Body of pancreas (tissue), 4 donors: Measurements from ENCODE around the gene RNF130. TPM values are rescaled to one million over a fixed set of nuclear protein-coding genes. Genes with fewer than 3 reads are reported as not detected.

Source experiments
- ATAC-seq: fragments of 150-250 bp; one replicate; pipeline ENCODE4 v1.9.1; 2016
- DNase-seq, 4 donors: peaks; one replicate each; pipeline ENCODE4 v3.0.0-alpha.2; 2019
- H3K27ac ChIP-seq, 4 donors: fragments of 200-600 bp; sonication (generic); 1 replicate in 3 of 4; 2 replicates in 1 of 4; pipeline versions ENCODE4 v1.5.1 to v1.6.1; 2016 to 2019; ENCODE audit warnings: mild to moderate bottlenecking in 1 of 4, mixed read lengths in 1 of 4, moderate library complexity in 1 of 4
- H3K27me3 ChIP-seq, 2 donors: fragments of 200-600 bp; sonication (generic); one replicate each; pipeline ENCODE4 v1.6.0; 2016; ENCODE audit warnings: mild to moderate bottlenecking in 1 of 2
- H3K36me3 ChIP-seq, 2 donors: fragments of 200-600 bp; sonication (generic); replicated peaks in 1 of 2; 2 replicates each; pipeline ENCODE4 v1.5.1; 2016; ENCODE audit warnings: low read depth in 2 of 2; ENCODE audit not compliant: insufficient read depth in 1 of 2
- H3K4me1 ChIP-seq: fragments of 200-600 bp; sonication (generic); one replicate; pipeline ENCODE4 v1.6.0; 2016
- H3K4me3 ChIP-seq, 2 donors: fragments of 200-600 bp; sonication (generic); 1 replicate in 1 of 2; 2 replicates in 1 of 2; pipeline ENCODE4 v1.5.1; 2016 to 2019
- H3K9me3 ChIP-seq, 3 donors: fragments of 200-600 bp; sonication (generic); 1 replicate in 2 of 3; 2 replicates in 1 of 3; pipeline ENCODE4 v1.5.1; 2016
- POLR2A ChIP-seq, 3 donors: fragments of 450-650 bp; IDR thresholded peaks; one replicate each; pipeline ENCODE4 v1.6.1; 2016; ENCODE audit warnings: antibody characterized with exemption in 3 of 3, mild to moderate bottlenecking in 2 of 3
- WGBS, 2 donors: methylation state at CpG; one replicate each; pipeline ENCODE4 v1.1.5; 2017; 5-methylcytosine and 5-hydroxymethylcytosine counted together
- intact Hi-C: fragments of 100-400 bp; cut with DNase I; formaldehyde crosslinking; loops from one replicate; pipeline ENCODE4 v1.15.1; 2023
- total RNA-seq, 2 donors: library from RNA; depleted of rRNA; stranded (reverse); fragments of >200 nt; gene quantifications; one replicate each; pipeline ENCODE4 v1.1.0, GENCODE V29; 2016
- TF ChIP-seq, protein P1 (sequence below), 7 experiments: fragments of 450-650 bp in 4 of 7; fragments of 200-600 bp in 3 of 7; sonication (generic) in 3 of 7; IDR thresholded peaks; one replicate each; pipeline ENCODE4 v1.5.1; 2016 to 2019; ENCODE audit warnings: antibody characterized with exemption in 7 of 7

The RNF130 gene
- total RNA-seq, 2 donors from 2014 or later, result 32.3 to 58.9 TPM

DNA sequence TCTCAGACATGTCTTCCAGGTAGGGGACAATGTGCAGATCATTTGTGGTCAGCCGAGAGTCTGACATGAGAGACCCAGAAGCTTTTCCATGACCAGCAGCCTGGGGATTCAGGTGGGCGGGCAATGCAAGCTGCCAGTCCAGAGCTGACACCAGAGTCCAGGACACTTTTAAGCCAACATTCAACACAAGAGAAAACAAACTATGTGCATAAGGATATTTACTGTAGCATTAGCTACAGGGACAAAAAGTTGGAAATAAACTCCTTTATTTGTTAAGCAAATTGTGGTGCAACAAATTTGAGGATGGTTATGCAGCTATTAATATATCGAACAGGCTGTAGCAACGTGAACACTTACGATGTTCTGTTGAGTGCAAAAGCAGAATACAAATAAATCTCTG, 9.9 kb upstream of the RNF130 start:
- Histone ChIP-seq H3K4me3 (no peak overlapping the region), H3K27me3 (no peaks in the 10 kb centered on the region), H3K36me3 (no peaks in the 10 kb centered on the region), H3K9me3 (no peaks in the 10 kb centered on the region), H3K4me1 (peaks cover 17% of the 10 kb centered on the region), H3K27ac (no peak overlapping the region)
- intact Hi-C loops, result no loop called here
- ATAC-seq (no peak), DNase-seq (no peak)
- 80 to 91% methylated on average over 5 of the region's 5 CpGs for WGBS, 2 donors
- TF ChIP-seq, protein P1, sequence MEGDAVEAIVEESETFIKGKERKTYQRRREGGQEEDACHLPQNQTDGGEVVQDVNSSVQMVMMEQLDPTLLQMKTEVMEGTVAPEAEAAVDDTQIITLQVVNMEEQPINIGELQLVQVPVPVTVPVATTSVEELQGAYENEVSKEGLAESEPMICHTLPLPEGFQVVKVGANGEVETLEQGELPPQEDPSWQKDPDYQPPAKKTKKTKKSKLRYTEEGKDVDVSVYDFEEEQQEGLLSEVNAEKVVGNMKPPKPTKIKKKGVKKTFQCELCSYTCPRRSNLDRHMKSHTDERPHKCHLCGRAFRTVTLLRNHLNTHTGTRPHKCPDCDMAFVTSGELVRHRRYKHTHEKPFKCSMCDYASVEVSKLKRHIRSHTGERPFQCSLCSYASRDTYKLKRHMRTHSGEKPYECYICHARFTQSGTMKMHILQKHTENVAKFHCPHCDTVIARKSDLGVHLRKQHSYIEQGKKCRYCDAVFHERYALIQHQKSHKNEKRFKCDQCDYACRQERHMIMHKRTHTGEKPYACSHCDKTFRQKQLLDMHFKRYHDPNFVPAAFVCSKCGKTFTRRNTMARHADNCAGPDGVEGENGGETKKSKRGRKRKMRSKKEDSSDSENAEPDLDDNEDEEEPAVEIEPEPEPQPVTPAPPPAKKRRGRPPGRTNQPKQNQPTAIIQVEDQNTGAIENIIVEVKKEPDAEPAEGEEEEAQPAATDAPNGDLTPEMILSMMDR (IDR thresholded peaks at IDR 0.05), result no peak
- no peak for TF ChIP-seq POLR2A (IDR thresholded peaks at IDR 0.05)

DNA sequence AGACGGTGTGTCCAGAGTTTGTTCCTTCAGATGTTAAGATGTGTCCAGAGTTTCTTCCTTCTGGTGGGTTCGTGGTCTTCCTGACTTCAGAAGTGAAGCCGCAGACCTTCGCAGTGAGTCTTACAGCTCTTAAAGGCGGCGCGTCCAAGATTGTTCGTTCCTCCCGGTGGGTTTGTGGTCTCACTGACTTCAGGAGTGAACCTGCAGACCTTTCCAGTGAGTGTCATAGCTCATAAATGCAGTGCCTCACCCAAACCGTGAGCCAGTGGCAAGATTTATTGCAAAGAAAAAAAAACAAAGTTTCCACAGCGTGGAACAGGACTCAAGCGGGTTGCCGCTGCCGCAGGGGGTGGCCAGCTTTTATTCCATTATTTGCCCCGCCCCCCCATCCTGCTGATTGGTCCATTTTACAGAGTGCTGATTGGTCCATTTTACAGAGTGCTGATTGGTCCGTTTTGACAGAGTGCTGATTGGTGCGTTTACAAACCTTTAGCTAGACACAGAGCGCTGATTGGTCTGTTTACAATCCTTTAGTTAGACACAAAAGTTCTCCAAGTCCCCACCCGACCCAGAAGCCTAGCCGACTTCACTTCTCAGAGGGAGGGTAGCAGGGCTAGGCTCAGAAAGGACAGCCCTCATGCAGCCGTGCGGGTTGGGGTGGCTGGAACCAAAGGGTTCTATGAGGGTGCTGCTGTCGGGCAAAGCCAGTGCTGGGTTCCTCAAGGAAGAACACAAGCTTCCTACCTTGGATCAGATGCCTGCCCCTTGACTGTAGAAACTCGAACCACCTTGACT, 9.1 kb upstream of the RNF130 start:
- intact Hi-C loops, result no loop called here
- 77 to 86% methylated on average over 24 of the region's 24 CpGs for WGBS, 2 donors
- Histone ChIP-seq H3K36me3 (no peaks in the 10 kb centered on the region), H3K27ac (no peak overlapping the region), H3K4me3 (no peak overlapping the region), H3K4me1 (peaks cover 14% of the 10 kb centered on the region), H3K27me3 (no peaks in the 10 kb centered on the region), H3K9me3 (no peaks in the 10 kb centered on the region)
- TF ChIP-seq, protein P1 (IDR thresholded peaks at IDR 0.05), result no peak
- no peak for TF ChIP-seq POLR2A (IDR thresholded peaks at IDR 0.05)
- ATAC-seq (no peak), DNase-seq (no peak)

DNA sequence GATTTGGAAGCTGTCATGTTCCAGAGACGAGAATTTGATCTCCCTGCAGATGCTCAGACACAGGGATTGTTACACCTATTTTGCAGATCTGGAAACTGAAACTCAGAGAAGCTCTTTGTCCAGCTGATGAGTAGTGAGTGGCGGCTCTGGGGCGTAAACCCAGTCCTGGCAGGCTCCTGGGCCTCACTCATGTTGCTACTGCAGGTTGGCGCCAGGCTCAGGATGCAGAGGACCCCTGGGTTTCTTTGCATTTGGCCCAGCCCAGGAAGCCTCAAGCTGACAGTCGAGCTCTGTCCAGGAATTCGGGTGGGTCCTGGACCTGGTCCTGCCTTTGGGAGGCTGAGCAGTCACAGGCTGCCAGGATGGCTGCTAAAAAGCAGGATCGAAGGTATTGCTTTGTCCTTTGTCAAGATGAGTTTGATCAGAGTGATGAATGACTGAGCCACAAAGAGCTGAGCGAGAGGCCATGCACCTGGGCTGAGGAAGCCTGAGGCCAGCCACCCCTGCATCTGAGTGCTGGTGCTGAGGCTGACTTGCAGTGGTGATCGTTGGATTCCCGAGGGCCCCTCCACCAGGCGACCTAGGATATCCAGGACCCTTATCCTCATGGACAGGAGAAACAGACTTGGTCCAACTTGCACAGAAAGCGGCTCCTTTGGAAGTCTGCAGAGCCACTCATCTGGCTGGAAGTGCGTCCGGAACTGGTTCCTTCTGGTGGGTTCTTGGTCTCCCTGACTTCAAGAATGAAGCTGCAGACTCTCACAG, 8.3 kb upstream of the RNF130 start:
- WGBS, 2 donors, result 63 to 82% methylated on average over 3 to 14 of the region's 14 CpGs
- ATAC-seq (no peak), DNase-seq (no peak)
- no peaks in the 10 kb centered on the region for H3K9me3 ChIP-seq
- no peak overlapping the region for H3K4me3 ChIP-seq
- H3K36me3 ChIP-seq, result no peaks in the 10 kb centered on the region
- no peak for TF ChIP-seq POLR2A (IDR thresholded peaks at IDR 0.05)
- TF ChIP-seq, protein P1 (IDR thresholded peaks at IDR 0.05), result no peak
- intact Hi-C loops, result no loop called here
- H3K27me3 ChIP-seq, result no peaks in the 10 kb centered on the region
- no peak overlapping the region for H3K27ac ChIP-seq
- peaks cover 7% of the 10 kb centered on the region for H3K4me1 ChIP-seq

DNA sequence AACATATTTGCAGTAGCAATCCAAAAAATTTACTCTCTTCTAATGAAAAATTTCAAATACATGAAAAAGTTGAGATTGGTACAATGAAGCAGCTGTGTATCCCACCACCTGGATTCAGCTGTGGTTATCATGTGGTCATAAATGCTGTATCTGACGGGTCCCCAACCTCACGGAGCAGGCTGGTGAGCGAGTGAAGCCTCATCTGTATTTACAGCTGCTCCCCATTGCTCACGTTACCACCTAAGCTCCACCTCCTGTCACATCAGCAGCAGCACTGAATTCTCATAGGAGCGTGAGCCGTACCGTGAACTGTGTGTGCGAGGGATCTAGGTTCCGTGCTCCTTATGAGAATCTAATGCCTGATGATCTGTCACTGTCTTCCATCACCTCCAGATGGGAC, 6.8 kb upstream of the RNF130 start:
- Histone ChIP-seq H3K4me3 (no peak overlapping the region), H3K36me3 (no peaks in the 10 kb centered on the region), H3K27ac (no peak overlapping the region), H3K27me3 (no peaks in the 10 kb centered on the region), H3K4me1 (no peaks in the 10 kb centered on the region), H3K9me3 (no peaks in the 10 kb centered on the region)
- no peak for DNase-seq
- 74 to 77% methylated on average over 9 of the region's 9 CpGs for WGBS, 2 donors
- intact Hi-C loops, result no loop called here
- TF ChIP-seq, protein P1 (IDR thresholded peaks at IDR 0.05), result no peak
- TF ChIP-seq POLR2A (IDR thresholded peaks at IDR 0.05), result no peak
- no peak for ATAC-seq
